NCI-H2196 (cell line): ENCODE data around the gene SMG6.
"Not testable (repeated sequence)": the region's sequence is repeated elsewhere in the genome, so short reads cannot be mapped to it uniquely, and the experiment has no call there.

Source experiments
- DNase-seq: peaks from one replicate; lab custom pipeline; 2025; ENCODE audit not compliant: unreplicated experiment; lab: John Stamatoyannopoulos, UW

Gene SMG6

GRCh38 chr17:2264067-2264860, 39.3 kb downstream of the SMG6 start:
- no peak for DNase-seq

GRCh38 chr17:2263183-2264066, 40.2 kb downstream of the SMG6 start:
- no peak for DNase-seq

GRCh38 chr17:2262135-2262587, 41.4 kb downstream of the SMG6 start:
- no peak for DNase-seq

GRCh38 chr17:2259769-2260536, 43.6 kb downstream of the SMG6 start:
- no peak for DNase-seq

GRCh38 chr17:2258830-2259229, 44.8 kb downstream of the SMG6 start:
- DNase-seq, result not testable (repeated sequence)

- DNase-seq, result no peak
Observed at GRCh38 chr17:2253768-2254406, 49.7 kb downstream of the SMG6 start.

GRCh38 chr17:2253362-2253761, 50.2 kb downstream of the SMG6 start:
- DNase-seq, result no peak

GRCh38 chr17:2251098-2251497, 52.5 kb downstream of the SMG6 start:
- no peak for DNase-seq

GRCh38 chr17:2250140-2251095, 53.2 kb downstream of the SMG6 start:
- DNase-seq, result no peak

- no peak for DNase-seq
Observed at GRCh38 chr17:2247005-2247404, 56.6 kb downstream of the SMG6 start.

- peak; percentile 66 for DNase-seq
Observed at GRCh38 chr17:2244545-2245525, 58.8 kb downstream of the SMG6 start.

- no peak for DNase-seq
Observed at GRCh38 chr17:2243953-2244352, 59.6 kb downstream of the SMG6 start.

- DNase-seq, result no peak
Observed at GRCh38 chr17:2241823-2242222, 61.8 kb downstream of the SMG6 start.

- no peak for DNase-seq
Observed at GRCh38 chr17:2240541-2240940, 63.0 kb downstream of the SMG6 start.

- DNase-seq, result no peak
Observed at GRCh38 chr17:2239882-2240430, 63.6 kb downstream of the SMG6 start.

GRCh38 chr17:2239170-2239551, 64.4 kb downstream of the SMG6 start:
- no peak for DNase-seq

- no peak for DNase-seq
Observed at GRCh38 chr17:2238432-2239169, 65.0 kb downstream of the SMG6 start.

- no peak for DNase-seq
Observed at GRCh38 chr17:2237950-2238349, 65.6 kb downstream of the SMG6 start.
